Liver (tissue), 9 donors: ENCODE data around the gene SAMD14. TPM values are rescaled to one million over a fixed set of nuclear protein-coding genes. Genes with fewer than 3 reads are reported as not detected.

Experiments
- DNase-seq: peaks from one replicate; pipeline ENCODE4 v3.0.0-alpha.2; 2017; ENCODE audit warnings: low spot score
- H3K27ac ChIP-seq, 2 donors: one replicate each; pipeline ENCODE4 v1.7.0; 2013; ENCODE audit warnings: inconsistent platforms in 2 of 2, low read length in 2 of 2, control low read depth in 1 of 2, low read depth in 1 of 2, mild to moderate bottlenecking in 1 of 2
- H3K27me3 ChIP-seq, 4 donors: one replicate each; pipeline versions ENCODE4 v1.6.1 to v1.7.0; 2013; ENCODE audit warnings: low read length in 3 of 4, inconsistent platforms in 1 of 4, mild to moderate bottlenecking in 1 of 4, moderate library complexity in 1 of 4; ENCODE audit not compliant: control insufficient read depth in 4 of 4, insufficient read depth in 4 of 4
- H3K36me3 ChIP-seq, 4 donors: one replicate each; pipeline versions ENCODE4 v1.6.1 to v1.7.0; 2013; ENCODE audit warnings: low read length in 3 of 4, mild to moderate bottlenecking in 3 of 4, low read depth in 1 of 4, moderate library complexity in 1 of 4; ENCODE audit not compliant: control insufficient read depth in 4 of 4, insufficient read depth in 3 of 4
- H3K4me1 ChIP-seq, 4 donors: one replicate each; pipeline versions ENCODE4 v1.6.1 to v1.7.0; 2013; ENCODE audit warnings: low read length in 3 of 4, mild to moderate bottlenecking in 3 of 4, moderate library complexity in 1 of 4; ENCODE audit not compliant: control insufficient read depth in 4 of 4, insufficient read depth in 4 of 4
- H3K4me3 ChIP-seq, 3 donors: one replicate each; pipeline versions ENCODE4 v1.6.1 to v1.7.0; 2013; ENCODE audit warnings: low read length in 3 of 3, control low read depth in 1 of 3, low read depth in 1 of 3, mild to moderate bottlenecking in 1 of 3
- H3K9ac ChIP-seq, 2 donors: one replicate each; pipeline ENCODE4 v1.7.0; 2013; ENCODE audit warnings: low read length in 2 of 2, mild to moderate bottlenecking in 2 of 2, moderate library complexity in 2 of 2, control low read depth in 1 of 2, low read depth in 1 of 2
- H3K9me3 ChIP-seq, 4 donors: one replicate each; pipeline versions ENCODE4 v1.6.1 to v1.7.0; 2013; ENCODE audit warnings: low read length in 3 of 4; ENCODE audit not compliant: control insufficient read depth in 4 of 4
- ATF3 ChIP-seq: IDR thresholded peaks from 2 replicates; pipeline ENCODE4 v1.6.1; 2016; ENCODE audit warnings: antibody characterized with exemption
- CTCF ChIP-seq: fragments of 150-350 bp; IDR thresholded peaks from 2 replicates; pipeline ENCODE4 v1.5.1; 2017; ENCODE audit warnings: improper control_type of control experiment, low read depth, low read length; ENCODE audit not compliant: missing input control
- EGR1 ChIP-seq, 2 donors: IDR thresholded peaks; 2 replicates each; pipeline ENCODE4 v1.6.1; 2016 to 2018; ENCODE audit warnings: antibody characterized with exemption in 2 of 2, low read depth in 2 of 2
- FOXA1 ChIP-seq: IDR thresholded peaks from 2 replicates; pipeline ENCODE4 v1.6.1; 2016; ENCODE audit warnings: antibody characterized with exemption
- FOXA2 ChIP-seq: IDR thresholded peaks from 2 replicates; pipeline ENCODE4 v1.6.1; 2016; ENCODE audit warnings: antibody characterized with exemption
- GABPA ChIP-seq, 2 donors: IDR thresholded peaks in 1 of 2; conservative IDR thresholded peaks in 1 of 2; 2 replicates each; pipeline ENCODE4 v1.6.1; 2016; ENCODE audit warnings: antibody characterized with exemption in 2 of 2, mild to moderate bottlenecking in 1 of 2, moderate library complexity in 1 of 2
- HNF4A ChIP-seq, 2 donors: conservative IDR thresholded peaks; 2 replicates each; pipeline ENCODE4 v1.6.1; 2016; ENCODE audit warnings: antibody characterized with exemption in 2 of 2, mild to moderate bottlenecking in 2 of 2
- HNF4G ChIP-seq: IDR thresholded peaks from 2 replicates; pipeline ENCODE4 v1.6.1; 2016; ENCODE audit warnings: antibody characterized with exemption
- JUND ChIP-seq, 2 donors: IDR thresholded peaks; 2 replicates each; pipeline ENCODE4 v1.6.1; 2016; ENCODE audit warnings: antibody characterized with exemption in 2 of 2
- MAX ChIP-seq: IDR thresholded peaks from 2 replicates; pipeline ENCODE4 v1.6.1; 2016; ENCODE audit warnings: antibody characterized with exemption
- NR2F2 ChIP-seq: IDR thresholded peaks from 2 replicates; pipeline ENCODE4 v1.6.1; 2016; ENCODE audit warnings: antibody characterized with exemption
- RAD21 ChIP-seq, 2 donors: IDR thresholded peaks; 2 replicates each; pipeline ENCODE4 v1.6.1; 2016; ENCODE audit warnings: antibody characterized with exemption in 2 of 2, mild to moderate bottlenecking in 2 of 2
- REST ChIP-seq: IDR thresholded peaks from 2 replicates; pipeline ENCODE4 v1.6.1; 2016; ENCODE audit warnings: antibody characterized with exemption, mild to moderate bottlenecking
- RXRA ChIP-seq, 2 donors: IDR thresholded peaks; 2 replicates each; pipeline ENCODE4 v1.6.1; 2017 to 2018; ENCODE audit warnings: antibody characterized with exemption in 2 of 2, mild to moderate bottlenecking in 1 of 2
- SP1 ChIP-seq: IDR thresholded peaks from 2 replicates; pipeline ENCODE4 v1.6.1; 2018; ENCODE audit warnings: antibody characterized with exemption, mild to moderate bottlenecking
- TAF1 ChIP-seq: conservative IDR thresholded peaks from 2 replicates; pipeline ENCODE4 v1.6.1; 2016; ENCODE audit warnings: antibody characterized with exemption, mild to moderate bottlenecking
- YY1 ChIP-seq: IDR thresholded peaks from 2 replicates; pipeline ENCODE4 v1.6.1; 2016; ENCODE audit warnings: antibody characterized with exemption, mild to moderate bottlenecking
- ZBTB33 ChIP-seq: IDR thresholded peaks from 2 replicates; pipeline ENCODE4 v1.6.1; 2016; ENCODE audit warnings: antibody characterized with exemption
- WGBS: extraction: QIAGEN DNeasy Blood & Tissue Kit; methylation state at CpG from one replicate; pipeline ENCODE4 v1.1.7; 2013; 5-methylcytosine and 5-hydroxymethylcytosine counted together
- polyA plus RNA-seq, 2 donors: library from polyadenylated mRNA; stranded (reverse) in 1 of 2; unstranded in 1 of 2; fragments of 200-250 nt in 1 of 2; fragments of >200 nt in 1 of 2; fragmentation: Nextera tagmentation in 1 of 2; extraction: Ambion mirVana in 1 of 2; gene quantifications; one replicate each; pipeline versions ENCODE4 v1.2.1 to v1.2.3, GENCODE V29; 2013 to 2015
- total RNA-seq, 2 donors: library from RNA; depleted of rRNA; stranded (reverse); fragments of >200 nt; gene quantifications; one replicate each; pipeline ENCODE4 v1.2.3, GENCODE V29; 2014
- donor health status: healthy.
- donor health status: healthy.
- donor health status: healthy.
- donor health status: healthy.
- donor health status: healthy.

The SAMD14 gene
- total and polyA plus RNA-seq, 4 donors, result 0.50 to 0.84 (median 0.67) TPM; not detected in 1

- Histone ChIP-seq H3K9ac (no peak overlapping the region), H3K9me3 (no peaks in the 10 kb centered on the region), H3K4me1 (peaks cover 0 to 12% (median 9%) of the 10 kb centered on the region in 4 donors), H3K27me3 (no peaks in the 10 kb centered on the region), H3K27ac (no peak overlapping the region), H3K4me3 (no peak overlapping the region), H3K36me3 (no peaks in the 10 kb centered on the region)
- WGBS, result 94% methylated on average over 4 of the region's 4 CpGs
- TF ChIP-seq SP1 (no peak), RAD21 (IDR thresholded peaks at IDR 0.05) (no peak), TAF1 (no peak), RXRA (IDR thresholded peaks at IDR 0.05) (no peak), ATF3 (no peak), EGR1 (IDR thresholded peaks at IDR 0.05; ENCODE audit: low read depth in 2 of 2) (no peak), HNF4G (no peak), FOXA2 (no peak), NR2F2 (no peak), MAX (no peak), GABPA (IDR thresholded peaks at IDR 0.05 in 1 of 2, conservative IDR thresholded peaks at IDR 0.05 in 1 of 2) (no peak), FOXA1 (no peak), YY1 (no peak), HNF4A (conservative IDR thresholded peaks at IDR 0.05) (no peak), JUND (IDR thresholded peaks at IDR 0.05) (no peak), ZBTB33 (no peak), CTCF (no peak), REST (no peak)
- DNase-seq, result no peak
Observed at GRCh38 chr17:50118828-50119218, 11.1 kb downstream of the SAMD14 start.
